ENCODE data around the gene ACTA2. TPM values are rescaled to one million over a fixed set of nuclear protein-coding genes. Genes with fewer than 3 reads are reported as not detected.

ACTA2 gene
- total RNA-seq, 4 donors from 2014 or later = 83.5 to 342 (median 142) TPM

DNA sequence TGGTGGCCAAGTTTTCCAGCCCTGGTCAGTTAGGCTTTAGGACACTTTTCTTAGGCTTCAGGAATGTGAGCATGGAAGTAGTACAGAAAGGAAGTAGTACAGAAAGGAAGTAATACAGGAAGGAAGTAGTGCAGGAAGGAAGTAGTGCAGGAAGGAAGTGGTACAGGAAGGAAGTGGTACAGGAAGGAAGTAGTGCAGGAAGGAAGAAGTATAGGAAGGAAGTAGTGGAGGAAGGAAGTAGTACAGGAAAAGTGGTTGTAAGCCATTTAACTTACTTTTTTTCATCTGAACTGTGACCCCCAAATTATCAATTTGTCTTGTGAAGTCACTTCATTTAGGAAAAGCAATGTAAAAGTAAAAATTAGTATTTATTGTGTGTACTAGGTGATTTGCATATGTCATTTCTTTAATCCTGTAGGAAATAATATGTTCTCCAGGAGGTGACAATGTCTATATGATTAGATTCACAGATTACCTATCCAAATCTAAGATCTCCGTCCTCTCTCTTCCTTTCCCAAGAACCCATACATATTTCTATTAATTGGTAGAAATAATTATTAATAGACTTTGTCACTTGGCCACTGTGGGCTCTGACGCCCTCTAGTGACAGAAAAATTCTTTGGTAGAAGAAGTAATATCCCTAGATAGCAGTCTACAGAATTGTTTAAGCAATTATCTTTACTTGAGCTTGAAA is 34.1 kb upstream of the ACTA2 start:
- H3K4me3 ChIP-seq = no peak overlapping the region
- peak overlapping the region in 2 of 4 donors; percentile 39 to 45 for H3K27ac ChIP-seq
- no peaks in the 10 kb centered on the region for H3K36me3 ChIP-seq
- H3K27me3 ChIP-seq = no peaks in the 10 kb centered on the region
- no peak for TF ChIP-seq POLR2A (IDR thresholded peaks at IDR 0.05)
- TF ChIP-seq, protein P1, sequence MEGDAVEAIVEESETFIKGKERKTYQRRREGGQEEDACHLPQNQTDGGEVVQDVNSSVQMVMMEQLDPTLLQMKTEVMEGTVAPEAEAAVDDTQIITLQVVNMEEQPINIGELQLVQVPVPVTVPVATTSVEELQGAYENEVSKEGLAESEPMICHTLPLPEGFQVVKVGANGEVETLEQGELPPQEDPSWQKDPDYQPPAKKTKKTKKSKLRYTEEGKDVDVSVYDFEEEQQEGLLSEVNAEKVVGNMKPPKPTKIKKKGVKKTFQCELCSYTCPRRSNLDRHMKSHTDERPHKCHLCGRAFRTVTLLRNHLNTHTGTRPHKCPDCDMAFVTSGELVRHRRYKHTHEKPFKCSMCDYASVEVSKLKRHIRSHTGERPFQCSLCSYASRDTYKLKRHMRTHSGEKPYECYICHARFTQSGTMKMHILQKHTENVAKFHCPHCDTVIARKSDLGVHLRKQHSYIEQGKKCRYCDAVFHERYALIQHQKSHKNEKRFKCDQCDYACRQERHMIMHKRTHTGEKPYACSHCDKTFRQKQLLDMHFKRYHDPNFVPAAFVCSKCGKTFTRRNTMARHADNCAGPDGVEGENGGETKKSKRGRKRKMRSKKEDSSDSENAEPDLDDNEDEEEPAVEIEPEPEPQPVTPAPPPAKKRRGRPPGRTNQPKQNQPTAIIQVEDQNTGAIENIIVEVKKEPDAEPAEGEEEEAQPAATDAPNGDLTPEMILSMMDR (IDR thresholded peaks at IDR 0.05) = peak in 5 of 6 experiments; percentile 36 to 78 (median 77)
- H3K9me3 ChIP-seq = no peaks in the 10 kb centered on the region
- H3K4me1 ChIP-seq = peaks cover 0 to 11% (median 0%) of the 10 kb centered on the region in 4 donors
- no peak for DNase-seq

DNA sequence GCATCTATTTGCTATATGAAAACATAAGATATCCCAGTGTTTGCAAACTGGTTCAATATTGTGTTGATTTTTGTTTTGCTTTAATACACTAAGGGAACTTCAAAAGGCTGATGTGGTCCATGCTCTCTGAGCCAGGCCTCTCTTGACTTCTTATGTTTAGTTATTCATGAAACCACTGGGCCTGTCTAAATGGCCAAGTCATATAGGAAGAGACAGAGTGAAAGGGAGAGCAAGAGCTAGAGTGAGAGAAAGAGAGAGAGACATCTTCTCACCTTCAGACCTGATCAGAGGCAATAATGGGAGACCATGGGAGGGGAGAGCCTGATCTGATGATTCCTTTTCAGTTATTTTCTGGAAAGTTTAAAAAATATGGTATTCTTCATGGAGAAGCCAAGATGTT is 32.0 kb upstream of the ACTA2 start:
- TF ChIP-seq POLR2A (IDR thresholded peaks at IDR 0.05) = no peak
- TF ChIP-seq, protein P1 (IDR thresholded peaks at IDR 0.05) = no peak
- DNase-seq = no peak
- H3K36me3 ChIP-seq = no peaks in the 10 kb centered on the region
- H3K27ac ChIP-seq = peak overlapping the region in 1 of 4 donors; percentile 38
- H3K27me3 ChIP-seq = no peaks in the 10 kb centered on the region
- no peak overlapping the region for H3K4me3 ChIP-seq
- H3K4me1 ChIP-seq = peaks cover 0 to 8% (median 0%) of the 10 kb centered on the region in 4 donors
- H3K9me3 ChIP-seq = no peaks in the 10 kb centered on the region

DNA sequence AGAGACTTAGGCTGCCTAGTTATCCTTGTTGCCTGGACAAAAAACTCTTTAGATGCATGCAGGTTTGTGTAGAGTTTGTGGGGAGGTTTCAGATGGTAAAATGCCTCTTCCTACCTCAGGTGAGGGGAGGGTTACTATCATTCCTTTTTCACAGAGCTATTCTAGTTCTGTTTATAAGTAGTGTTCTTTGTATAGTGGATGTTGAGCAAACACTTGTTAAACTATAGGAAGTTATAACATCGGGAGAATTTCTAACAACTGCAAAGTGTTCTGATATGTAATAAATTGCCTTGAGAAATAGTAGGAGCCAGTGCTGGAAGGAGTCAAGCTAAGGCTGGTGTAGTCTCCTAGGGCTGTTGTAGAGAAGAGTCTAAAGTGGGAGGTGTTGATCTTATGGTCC is 31.4 kb upstream of the ACTA2 start:
- no peaks in the 10 kb centered on the region for H3K36me3 ChIP-seq
- no peaks in the 10 kb centered on the region for H3K9me3 ChIP-seq
- no peak overlapping the region for H3K4me3 ChIP-seq
- no peak for TF ChIP-seq POLR2A (IDR thresholded peaks at IDR 0.05)
- TF ChIP-seq, protein P1 (IDR thresholded peaks at IDR 0.05) = no peak
- no peaks in the 10 kb centered on the region for H3K27me3 ChIP-seq
- peak overlapping the region in 1 of 4 donors; percentile 38 for H3K27ac ChIP-seq
- no peak for DNase-seq
- peaks cover 0 to 3% (median 0%) of the 10 kb centered on the region in 4 donors for H3K4me1 ChIP-seq

GRCh38 chr10:88983206-88983605 is 30.6 kb upstream of the ACTA2 start:
- peak overlapping the region in 2 of 4 donors; percentile 11 to 32 for H3K27ac ChIP-seq
- no peak for DNase-seq

GRCh38 chr10:88982366-88982765 is 29.8 kb upstream of the ACTA2 start:
- no peaks in the 10 kb centered on the region for H3K4me1 ChIP-seq
- peak overlapping the region in 1 of 4 donors; percentile 32 for H3K27ac ChIP-seq
- no peaks in the 10 kb centered on the region for H3K9me3 ChIP-seq
- no peaks in the 10 kb centered on the region for H3K36me3 ChIP-seq
- DNase-seq = no peak
- no peak overlapping the region for H3K4me3 ChIP-seq
- H3K27me3 ChIP-seq = no peaks in the 10 kb centered on the region
- no peak for TF ChIP-seq POLR2A (IDR thresholded peaks at IDR 0.05)
- TF ChIP-seq, protein P1 (IDR thresholded peaks at IDR 0.05) = no peak

More at GRCh38 chr10:88983206-88983605, 30.6 kb upstream of the ACTA2 start:
- Histone ChIP-seq H3K36me3 (no peaks in the 10 kb centered on the region), H3K27me3 (no peaks in the 10 kb centered on the region), H3K9me3 (no peaks in the 10 kb centered on the region), H3K4me1 (peaks cover 0 to 3% (median 0%) of the 10 kb centered on the region in 4 donors), H3K4me3 (no peak overlapping the region)
- TF ChIP-seq POLR2A (IDR thresholded peaks at IDR 0.05) = no peak
- TF ChIP-seq, protein P1 (IDR thresholded peaks at IDR 0.05) = no peak

Measured in Peyer's patch (tissue), 4 donors.